ENCODE results near the gene NPFFR1.
A peak's percentile ranks its signal among the peaks of the same experiment; 100 is the strongest.

Gene NPFFR1

DNA sequence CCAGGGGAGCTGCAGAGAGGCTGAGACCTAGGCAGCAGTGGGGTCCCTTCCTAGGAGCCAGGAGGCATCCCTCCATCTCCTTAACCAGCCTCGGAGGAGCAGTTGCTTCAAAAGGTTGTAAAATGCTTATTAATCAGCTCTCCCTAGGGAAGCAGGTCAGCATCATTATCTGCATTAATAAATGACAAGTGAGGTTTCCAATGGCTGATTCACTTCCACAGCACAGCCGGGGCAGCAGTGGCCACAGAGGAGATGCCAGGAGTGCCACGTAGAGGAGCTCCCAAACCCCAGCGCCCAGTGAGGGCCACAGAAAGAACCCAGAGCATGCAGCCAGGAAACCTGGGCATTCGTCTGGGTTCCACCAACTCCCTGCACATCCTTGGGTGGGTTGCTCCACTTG, 8.2 kb upstream of the NPFFR1 start:
- DNase-seq (ENCODE audit: low read depth, low spot score), result no peak
- no peak overlapping the region for H3K27ac ChIP-seq

DNA sequence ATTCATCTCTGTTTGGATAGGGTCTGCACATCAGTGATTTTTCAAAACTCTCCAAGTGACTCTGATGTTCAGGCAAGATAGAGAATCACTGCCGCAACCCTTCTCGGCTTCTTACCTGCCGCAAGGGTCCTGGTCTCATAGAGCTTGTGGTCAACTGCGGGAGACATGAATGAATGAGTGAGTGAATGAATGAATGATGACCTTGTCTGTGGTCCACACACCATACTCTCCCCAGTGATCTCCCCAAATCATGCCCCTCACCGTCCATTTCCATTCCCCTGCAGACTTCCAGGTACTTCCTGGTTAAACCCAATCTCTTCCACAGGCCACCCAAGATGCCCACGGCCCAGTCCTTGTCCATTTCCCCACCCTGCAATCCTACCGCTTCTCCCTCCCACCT, 5.9 kb upstream of the NPFFR1 start:
- H3K27ac ChIP-seq, result no peak overlapping the region
- DNase-seq (ENCODE audit: low read depth, low spot score), result no peak

DNA sequence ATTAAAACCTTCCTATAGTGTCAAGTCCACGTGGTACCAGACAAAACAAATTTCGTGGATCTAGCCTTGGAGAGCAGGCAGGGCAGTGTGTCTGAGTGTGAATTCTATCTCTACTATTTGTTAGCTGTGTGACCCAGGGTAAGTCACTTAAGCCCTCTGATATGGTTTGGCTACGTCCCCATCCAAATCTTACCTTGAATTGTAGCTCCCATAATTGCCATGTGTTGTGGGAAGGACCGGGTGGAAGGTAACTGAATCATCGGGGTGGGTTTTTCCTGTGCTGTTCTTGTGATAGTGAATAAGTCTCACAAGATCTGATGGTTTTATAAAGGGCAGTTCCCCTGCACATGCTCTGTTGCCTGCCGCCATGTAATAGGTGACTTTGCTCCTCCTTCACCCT, 2.8 kb upstream of the NPFFR1 start:
- DNase-seq (ENCODE audit: low read depth, low spot score), result no peak
- H3K27ac ChIP-seq, result no peak overlapping the region

DNA sequence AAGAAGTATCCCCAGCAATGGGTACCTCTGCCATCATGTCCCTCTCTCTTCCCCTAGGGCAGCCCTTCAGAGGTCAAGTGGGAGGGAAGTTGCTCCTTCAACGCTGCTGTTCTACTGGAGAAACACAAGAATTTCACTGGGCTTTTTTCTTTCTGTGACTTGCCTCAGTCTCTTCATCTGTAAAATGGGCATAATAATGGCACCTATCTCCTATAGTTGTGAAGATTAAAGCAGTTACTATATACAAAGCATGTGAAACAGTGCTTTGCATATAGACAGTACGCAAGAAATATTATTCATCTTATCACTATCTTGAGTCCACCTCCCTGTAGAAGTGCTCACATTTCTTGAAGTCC, 1.6 kb upstream of the NPFFR1 start:
- no peak overlapping the region for H3K27ac ChIP-seq
- no peak for DNase-seq (ENCODE audit: low read depth, low spot score)

DNA sequence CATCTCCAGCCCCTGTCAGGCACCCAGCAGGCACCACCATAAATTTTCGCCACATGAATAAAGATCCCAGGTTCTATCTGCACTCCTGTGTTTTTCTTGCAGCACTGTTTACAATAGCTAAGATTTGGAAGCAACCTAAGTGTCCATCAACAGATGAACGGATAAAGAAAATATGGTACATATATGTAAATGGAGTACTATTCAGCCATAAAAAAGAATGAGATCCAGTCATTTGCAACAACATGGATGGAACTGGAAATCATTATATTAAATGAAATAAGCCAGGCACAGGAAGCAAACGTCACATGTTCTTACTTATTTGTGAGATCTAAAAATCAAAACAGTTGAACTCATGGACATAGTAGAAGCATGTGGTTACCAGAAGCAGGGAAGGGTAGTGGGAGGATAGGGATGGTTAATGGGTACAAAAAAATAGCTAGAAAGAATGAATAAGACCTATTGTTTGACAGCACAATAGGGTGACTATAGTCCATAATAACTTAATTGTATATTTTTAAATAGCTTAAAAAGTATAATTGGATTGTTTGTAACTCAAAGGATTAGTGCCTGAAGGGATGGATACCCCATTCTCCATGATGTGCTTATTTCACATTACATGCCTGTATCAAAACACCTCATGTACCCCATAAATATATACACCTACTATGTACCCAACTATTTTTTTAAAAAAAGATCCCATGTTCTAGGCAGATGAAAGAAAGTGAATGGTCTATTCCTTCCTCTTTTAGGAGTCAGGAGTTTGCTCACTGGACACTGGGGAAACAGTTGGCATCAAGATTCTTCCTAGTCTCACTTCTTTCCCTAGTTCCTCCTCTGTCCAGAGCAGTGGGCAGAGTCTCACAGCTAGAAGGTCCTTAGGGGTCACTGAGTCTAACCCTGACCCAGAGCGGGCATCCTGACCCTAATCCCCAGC, 1.0 kb upstream of the NPFFR1 start:
- no peak for DNase-seq (ENCODE audit: low read depth, low spot score)
- H3K27ac ChIP-seq, result no peak overlapping the region

DNA sequence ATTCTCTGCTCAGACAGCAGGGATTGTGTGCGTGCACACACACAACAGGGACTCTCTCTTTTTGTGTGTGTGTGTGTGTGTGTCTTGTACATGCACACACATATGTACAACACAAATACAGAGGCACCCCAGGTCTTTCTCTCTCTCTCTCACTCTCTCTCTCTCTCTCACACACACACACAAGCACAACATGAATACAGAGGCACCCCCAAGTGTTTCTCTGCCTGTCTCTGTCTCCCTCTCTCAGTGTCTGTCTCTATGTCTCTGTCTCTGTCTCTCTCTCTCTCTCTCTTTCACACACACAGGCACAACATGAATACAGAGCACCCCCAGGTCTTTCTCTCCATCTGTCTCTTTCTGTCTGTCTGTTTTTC, 746 bp downstream of the NPFFR1 start:
- no peak overlapping the region for H3K27ac ChIP-seq
- DNase-seq (ENCODE audit: low read depth, low spot score), result no peak

DNA sequence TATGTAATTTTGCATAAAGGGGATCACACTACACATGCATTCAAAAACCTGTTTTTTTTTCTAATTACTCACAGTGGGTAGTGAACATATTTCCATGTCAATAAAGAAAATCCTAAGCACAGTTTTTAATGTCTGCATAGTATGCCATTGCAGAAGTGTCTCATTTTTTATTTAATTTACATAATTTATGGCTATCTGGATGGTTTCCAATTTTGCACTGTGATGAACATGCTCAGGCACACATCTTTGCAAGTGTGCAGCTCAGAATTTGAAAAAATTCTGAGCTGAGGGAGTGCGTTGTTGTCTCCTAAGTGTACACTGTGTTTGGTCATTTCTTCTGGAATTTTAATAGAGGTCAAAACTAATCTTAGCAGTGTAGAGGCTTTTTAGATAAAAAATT, 2.2 kb downstream of the NPFFR1 start:
- no peak for DNase-seq (ENCODE audit: low read depth, low spot score)
- H3K27ac ChIP-seq, result no peak overlapping the region

DNA sequence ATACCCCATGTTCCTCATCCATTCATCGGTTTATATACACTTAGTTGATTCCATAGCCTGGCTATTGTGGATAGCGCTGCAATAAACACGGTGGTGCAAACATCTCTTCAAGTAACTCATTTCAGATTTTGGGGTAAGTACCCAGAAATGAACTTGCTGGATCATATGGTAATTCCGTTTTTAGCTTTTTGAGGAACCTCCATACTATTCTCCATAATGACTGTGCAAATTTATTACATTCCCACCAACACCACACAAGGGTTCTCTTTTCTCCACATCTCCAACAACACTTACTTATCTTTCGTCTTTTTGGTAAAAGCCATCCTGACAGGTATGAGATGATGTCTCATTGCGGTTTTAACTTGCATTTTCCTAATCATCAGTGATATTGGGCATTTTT, 3.7 kb downstream of the NPFFR1 start:
- H3K27ac ChIP-seq, result no peak overlapping the region
- DNase-seq (ENCODE audit: low read depth, low spot score), result no peak

DNA sequence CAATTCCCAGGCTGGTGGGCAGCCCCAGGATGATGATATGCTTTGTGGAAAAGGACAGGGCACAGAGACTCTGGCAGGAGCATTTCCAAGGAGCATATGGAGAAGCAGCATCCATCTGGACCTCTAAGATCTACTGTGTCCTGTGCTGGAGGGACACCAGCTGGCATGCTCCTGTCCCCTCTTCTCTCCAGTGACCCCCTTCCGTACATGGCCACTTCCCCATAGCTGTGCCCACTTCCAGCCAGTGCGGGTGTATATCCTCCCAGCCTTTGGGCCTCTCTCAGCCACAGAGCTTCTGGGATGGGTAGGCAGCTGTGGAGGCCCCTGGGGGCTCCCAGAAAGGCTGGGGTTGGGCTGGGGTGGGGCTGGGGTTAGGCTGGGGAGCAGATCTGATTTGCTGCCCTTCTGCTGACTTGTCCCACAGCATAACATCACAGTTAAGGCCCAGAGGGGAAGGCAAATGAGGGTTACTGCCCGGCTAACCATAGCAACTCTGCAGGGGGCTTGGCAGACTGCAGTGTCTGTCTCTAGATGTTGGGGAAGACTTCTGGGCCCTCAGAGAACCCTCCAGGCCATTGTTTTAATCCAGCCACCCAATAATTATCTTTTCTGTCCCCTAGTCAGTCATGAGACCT, 6.3 kb downstream of the NPFFR1 start:
- DNase-seq (ENCODE audit: low read depth, low spot score), result no peak
- no peak overlapping the region for H3K27ac ChIP-seq

DNA sequence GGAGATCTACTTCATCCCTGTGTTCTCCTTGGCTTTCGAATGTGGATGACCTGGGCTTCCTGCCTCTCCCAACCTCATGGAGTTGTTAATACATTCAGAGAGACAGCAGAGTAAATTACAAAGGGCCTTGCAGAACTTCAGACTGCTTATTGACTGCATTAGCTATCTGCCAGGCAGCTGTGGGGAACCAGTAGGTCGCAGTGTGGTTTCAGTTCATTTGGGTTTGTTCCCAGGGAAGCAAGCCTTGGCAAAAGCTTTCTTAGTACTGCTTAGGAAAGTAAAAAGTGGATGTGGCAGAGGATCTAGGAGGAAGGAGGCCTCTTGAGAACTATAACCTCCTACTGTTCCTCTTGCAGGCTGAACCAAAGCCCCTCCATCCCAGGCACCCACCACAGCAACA, 9.2 kb downstream of the NPFFR1 start:
- no peak for DNase-seq (ENCODE audit: low read depth, low spot score)
- no peak overlapping the region for H3K27ac ChIP-seq

DNA sequence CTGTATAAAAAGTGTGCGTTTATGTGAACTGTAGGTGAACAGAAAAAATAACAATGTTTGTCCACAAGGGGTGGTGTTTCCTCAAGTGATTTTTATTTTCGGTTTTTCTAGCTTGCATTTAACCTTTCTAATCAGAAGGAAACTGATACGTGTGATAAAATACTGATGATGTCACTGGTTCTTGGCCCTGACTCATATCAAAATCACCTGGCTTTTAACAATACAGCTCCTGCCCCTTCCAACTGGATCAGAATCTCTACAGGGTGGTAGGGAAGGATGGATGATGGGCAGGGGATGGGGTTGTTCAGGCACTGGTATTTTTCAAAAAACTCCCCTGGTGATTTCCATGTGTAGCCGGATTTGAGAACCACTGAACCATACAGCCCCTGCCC, 10.9 kb downstream of the NPFFR1 start:
- DNase-seq (ENCODE audit: low read depth, low spot score), result no peak
- no peak overlapping the region for H3K27ac ChIP-seq

DNA sequence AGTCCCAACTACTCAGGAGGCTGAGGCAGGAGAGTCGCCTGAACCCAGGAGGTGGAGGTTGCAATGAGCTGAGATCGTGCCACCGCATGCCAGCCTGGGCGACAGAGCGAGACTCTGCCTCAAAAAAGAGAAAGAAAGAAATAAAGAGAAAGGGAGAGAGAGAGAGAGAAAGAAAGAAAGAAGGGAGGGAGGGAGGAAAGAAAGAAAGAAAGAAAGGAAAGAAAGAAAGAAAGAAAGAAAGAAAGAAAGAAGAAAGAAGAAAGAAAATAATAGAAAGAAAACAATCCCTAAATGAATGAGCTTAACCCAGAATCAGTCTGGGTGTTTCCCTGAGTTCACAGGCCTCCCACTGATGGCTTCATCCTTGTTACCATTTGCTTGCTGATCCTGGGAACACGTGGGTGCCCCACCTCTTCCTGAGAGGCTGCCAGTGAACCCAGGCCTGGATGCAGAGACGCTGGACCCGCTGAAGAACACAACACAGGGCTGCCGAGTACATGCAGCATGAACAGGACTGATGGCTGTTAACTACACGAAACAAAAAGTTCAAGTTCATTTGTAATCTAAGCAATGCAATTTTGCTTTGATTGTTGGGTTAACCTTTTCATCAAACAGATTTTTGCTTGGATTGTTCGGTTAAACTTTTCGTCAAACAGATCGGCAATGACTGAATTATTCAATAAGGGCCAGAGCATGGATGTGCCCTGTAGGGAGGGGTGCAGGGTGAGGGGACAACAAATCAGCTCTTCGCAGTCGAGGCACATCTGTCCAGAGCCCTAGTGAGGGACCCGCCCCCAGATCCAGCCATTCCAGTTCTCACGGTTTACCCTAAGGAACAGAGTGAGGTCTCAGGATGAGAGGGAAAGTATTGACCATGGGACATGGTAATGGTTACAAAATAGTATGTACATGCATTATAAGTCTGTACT, 11.5 kb downstream of the NPFFR1 start:
- no peak for DNase-seq (ENCODE audit: low read depth, low spot score)
- H3K27ac ChIP-seq, result no peak overlapping the region

DNA sequence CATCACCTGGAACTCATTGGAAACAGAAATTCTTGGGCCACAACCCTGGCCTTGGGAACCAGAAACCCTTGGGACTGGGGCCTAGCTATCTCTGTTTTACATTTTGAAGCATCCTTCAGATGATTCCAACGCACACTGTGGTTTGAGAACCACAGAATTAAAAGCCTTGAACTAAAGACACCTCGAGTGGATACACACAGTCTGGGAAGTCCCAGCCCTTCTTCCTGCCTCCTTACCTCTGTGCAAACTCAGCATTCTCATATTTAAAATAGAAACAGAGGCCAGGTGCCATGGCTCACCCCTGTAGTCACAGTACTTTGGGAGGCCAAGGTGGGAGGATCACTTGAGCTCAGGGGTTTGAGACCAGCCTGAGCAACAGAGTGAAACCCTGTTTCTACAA, 12.9 kb downstream of the NPFFR1 start:
- H3K27ac ChIP-seq, result no peak overlapping the region
- no peak for DNase-seq (ENCODE audit: low read depth, low spot score)

DNA sequence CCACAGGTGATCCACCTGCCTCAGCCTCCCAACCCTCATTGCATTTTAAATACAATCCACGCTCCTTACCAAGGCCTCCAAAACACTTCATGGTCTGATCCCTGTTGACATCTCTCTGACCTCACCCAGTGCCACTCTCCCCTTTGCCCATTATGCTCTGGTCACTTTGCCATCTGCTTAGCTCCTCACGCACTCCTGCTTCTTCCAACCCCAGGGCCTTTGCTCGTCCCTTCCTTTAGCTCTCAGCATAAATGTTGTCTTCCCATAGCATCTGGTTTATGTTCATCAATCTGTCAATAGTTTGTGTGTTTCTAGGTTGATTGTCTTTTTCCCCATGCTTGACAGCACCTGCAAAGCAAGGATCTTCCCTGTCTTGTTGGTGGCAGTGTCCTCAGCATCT, 14.1 kb downstream of the NPFFR1 start:
- H3K27ac ChIP-seq, result no peak overlapping the region
- DNase-seq (ENCODE audit: low read depth, low spot score), result no peak

DNA sequence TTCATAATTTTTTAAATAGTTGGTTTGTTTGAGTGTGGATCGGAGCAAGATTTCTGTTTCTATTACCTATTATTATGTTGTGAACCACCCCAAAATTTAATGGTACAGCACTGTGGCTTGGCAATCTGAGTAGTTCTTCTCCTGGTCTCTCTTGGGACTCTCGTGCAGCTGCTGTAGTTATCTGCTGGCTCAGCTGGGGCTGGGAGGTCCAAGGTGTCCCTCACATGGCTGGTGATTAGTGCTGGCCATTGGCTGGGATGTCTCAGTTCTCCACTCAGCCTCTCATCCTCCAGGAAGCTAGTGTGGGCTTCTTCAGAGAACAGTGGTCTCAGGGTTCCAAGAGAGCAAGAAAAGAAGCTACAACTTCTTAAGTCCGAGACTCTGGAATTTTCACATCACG, 15.4 kb downstream of the NPFFR1 start:
- no peak for DNase-seq (ENCODE audit: low read depth, low spot score)
- no peak overlapping the region for H3K27ac ChIP-seq

DNA sequence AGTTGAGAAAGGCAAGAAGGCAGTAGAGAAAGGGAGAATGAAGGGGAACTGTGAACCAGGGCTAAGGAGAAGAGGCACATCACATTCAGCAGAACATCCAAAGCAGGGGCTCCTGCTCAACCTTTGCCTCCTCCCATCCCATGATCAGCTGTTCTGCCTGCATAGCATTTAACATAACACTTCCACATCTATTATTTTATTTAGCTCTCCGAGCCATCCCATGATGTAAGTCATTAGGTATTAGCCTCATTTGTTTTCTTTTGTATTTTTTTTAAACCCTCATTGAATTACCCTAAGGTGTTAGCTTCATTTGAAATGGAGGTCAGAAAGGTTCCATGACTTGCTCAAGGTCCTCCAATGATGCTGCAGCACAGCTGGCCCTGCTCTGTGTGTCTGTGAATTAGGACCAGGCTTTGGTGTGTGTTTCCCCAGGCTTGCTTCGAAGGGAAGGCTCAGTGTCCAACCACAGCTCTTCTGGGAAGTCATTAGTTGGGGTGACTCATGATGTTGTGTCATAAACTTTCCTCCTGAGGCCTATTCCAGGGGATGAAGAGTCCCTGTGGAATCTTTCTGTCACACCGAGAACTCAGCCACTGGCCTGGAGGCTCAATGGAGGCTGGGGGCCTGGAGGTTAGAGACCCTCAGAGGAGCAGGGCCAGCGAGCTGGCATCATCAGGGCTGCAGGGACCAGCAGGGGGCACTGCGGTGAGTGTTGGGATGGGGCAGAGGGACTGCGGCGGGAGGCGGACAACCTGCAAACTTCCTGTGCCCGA, 16.5 kb downstream of the NPFFR1 start:
- H3K27ac ChIP-seq, result peak overlapping the region; percentile 53
- peak; percentile 79 for DNase-seq (ENCODE audit: low read depth, low spot score)

DNA sequence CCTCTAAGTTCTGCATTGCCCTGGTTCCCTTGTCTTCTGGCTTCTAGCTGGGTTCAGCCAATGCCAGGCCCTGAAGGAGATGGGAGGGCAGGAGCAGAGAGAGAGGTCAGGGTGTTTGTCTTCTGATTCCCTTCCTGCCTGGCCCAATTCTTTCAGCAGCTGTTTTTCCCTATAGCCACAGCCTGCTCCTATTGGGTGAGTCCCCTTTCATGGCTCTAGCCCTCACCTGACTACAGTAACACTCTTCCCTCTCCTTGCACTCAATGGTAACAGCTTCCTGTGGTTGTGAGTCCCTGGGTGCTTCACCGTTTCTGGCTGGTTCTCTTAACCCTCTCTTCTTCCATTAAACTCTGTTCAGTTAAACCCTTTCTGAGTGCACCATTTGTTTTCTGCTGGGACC, 17.1 kb downstream of the NPFFR1 start:
- DNase-seq (ENCODE audit: low read depth, low spot score), result no peak
- peak overlapping the region; percentile 53 for H3K27ac ChIP-seq

DNA sequence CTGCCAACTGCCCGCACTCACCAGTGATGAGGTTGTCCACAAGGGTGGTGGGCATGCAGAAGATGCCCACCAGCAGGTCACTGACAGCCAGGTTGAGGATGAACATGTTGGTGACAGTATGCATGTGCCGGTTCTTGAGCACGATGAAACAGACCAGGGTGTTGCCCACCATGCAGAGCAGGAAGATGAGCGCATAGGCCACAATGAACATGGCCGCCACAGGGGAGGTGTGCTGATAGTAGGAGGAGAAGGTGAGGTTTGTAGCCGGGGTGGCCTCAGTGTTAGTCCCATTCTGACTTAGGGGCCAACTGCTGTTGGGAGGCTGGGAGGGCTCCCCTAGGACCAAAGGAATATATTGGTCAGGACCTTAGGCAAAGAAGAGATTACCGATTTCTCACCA, 17.7 kb downstream of the NPFFR1 start:
- H3K27ac ChIP-seq, result no peak overlapping the region
- DNase-seq (ENCODE audit: low read depth, low spot score), result no peak

DNA sequence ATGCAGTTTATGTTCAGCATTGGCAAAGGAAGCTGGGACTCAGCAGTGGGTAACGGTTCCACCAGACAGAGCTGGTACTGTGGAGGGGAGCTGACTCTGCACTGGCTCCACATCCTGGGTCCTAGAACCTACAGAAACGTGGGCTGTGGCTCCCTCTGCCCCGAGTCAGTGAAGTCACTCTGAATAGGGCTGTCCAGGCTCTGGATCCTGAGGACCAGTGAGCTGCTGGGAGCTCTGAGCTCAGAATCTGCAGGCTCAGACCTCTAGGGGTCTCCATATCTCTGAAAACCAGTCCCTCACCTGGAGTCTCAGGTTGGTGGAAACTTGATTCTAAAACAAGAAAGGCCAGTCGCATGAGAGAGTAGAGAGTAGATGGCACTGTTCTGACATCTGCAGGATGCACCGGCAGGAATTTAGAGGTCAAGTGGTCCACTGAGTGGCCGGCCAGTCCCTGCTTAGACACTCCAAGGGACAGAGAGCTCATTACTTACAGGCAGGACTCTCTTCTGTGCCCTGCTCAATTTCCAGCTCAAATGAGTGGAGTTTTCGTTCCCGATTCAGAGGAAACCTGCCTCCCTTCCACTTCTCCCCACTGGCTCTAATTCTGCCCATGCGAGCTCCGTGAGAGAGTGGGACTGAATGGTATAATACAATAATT, 18.6 kb downstream of the NPFFR1 start:
- DNase-seq (ENCODE audit: low read depth, low spot score), result no peak
- H3K27ac ChIP-seq, result no peak overlapping the region

DNA sequence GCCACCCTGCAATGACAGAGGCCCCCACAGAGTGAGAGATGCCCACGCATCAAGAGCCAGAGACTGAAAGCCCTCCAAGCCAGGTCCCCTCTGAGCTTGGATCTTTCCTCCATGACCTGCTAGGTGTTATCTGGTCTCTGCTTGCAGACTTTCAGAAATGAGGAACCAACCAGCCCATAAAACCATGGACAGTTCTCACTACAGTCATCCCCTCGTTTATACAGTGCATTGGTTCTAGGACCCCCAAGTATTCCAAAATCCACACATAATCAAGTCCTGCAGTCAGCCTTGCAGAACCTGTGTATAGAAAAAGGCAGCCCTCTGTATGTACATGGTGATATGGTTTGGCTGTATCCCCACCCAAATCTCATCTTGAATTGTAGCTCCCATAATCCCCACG, 23.1 kb downstream of the NPFFR1 start:
- H3K27ac ChIP-seq, result no peak overlapping the region
- no peak for DNase-seq (ENCODE audit: low read depth, low spot score)
